Fibroblast of skin of abdomen (primary cell): ENCODE data around the gene CA5A.
A peak's percentile ranks its signal among the peaks of the same experiment; 100 is the strongest.
"Not testable (repeated sequence)": the region's sequence is repeated elsewhere in the genome, so short reads cannot be mapped to it uniquely, and the experiment has no call there.

ENCODE experiments used
- DNase-seq: peaks from one replicate; pipeline ENCODE4 v3.0.0-alpha.2; 2013

CA5A gene

DNA sequence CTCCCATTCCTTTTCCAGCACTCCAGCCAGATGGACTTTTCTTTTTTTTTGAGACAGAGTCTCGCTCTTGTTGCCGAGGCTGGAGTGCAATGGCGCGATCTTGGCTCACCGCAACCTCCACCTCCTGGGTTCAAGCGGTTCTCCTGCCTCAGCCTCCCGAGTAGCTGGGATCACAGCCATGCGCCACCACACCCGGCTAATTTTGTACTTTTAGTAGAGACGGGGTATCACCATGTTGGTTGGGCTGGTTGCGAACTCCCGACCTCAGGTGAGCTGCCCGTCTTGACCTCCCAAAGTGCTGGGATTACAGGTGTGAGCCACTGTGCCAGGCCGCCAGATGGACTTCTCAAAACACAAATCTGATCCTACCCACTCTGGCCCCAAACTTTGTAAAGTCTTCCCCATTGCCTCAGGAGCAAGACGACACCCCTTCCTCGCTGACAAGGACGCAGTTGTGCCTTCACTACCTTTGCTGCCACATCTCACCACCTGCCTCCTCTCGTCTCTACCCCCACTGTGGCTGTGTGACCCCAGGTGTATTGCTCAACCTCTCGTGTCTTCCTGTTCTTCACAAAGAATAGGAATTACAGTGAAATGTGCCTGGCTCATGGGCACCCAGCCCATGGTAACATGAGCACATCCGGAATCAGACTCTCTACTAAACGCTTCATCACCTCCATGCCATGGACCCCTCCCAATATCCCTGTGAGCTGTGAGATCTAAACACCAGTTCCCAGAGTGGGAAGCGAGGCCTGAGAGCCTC lies 11.2 kb upstream of the CA5A start:
- DNase-seq: no peak

DNA sequence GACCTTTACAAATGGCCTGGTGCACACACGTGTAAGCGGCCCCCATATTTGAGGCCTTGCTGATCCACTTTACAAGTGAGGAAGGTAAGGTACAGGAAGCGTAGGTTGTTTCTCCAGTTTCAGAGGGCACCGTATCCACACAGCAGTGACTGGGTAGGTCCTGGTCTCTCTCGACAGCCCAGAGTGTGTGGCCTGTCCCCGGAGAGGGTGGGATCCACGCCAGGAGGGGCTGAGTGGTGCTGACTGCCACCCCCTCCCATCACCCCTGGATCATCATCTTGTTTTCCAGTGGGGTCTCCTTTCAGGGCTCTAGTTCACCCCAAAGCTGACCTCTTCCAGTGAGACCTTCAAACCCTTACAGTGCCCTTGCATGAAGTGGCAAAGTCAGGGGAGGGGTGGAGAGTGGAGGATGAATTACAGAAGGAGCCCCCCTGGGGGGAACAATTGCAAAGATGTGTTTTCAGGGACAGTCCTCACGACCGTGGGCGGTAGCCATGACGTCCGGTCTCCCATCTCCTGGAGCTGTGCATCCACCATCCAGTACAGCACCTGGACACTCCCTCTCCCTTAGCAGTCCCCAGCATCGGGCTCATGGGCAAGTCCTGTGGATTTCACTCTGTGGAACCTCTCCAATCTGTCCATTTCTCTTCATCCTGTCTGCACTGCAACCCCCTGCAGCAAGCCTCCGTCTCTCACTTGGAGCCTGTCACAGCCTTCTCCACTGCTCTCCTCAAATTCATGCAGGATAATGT lies 10.4 kb upstream of the CA5A start:
- DNase-seq: no peak

DNA sequence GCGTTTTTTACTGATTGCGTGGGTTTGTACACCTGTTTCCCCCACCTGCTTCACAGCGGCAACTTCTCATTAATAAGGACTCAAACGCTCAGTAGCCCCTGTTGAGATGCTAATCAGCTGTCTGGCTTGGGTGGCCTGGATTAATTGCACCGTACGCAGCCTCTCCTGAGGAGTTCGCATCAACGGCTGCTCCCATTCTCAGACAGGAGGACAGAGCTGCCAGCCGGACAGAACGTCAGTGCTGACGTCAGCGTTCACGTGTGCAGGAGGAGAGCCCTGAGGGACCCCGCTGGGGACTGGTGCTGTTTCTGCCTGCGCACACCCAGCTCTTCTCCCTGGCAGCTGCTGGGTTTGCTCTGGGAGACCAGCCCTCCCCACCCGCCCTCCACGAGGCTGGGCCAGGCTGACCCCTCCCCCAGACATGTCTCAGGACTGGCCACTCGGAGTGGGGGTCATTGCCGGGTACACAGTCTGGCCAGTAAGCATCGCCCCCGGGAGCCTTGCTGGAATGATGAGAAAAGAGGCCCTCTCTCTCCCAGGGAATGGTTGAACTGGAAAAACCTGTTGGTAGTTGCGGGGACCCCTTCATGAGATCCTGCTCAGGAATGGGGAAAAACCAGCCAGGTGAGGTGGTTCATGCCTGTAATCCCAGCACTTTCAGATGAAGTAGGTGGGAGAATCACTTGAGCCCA lies 9.2 kb upstream of the CA5A start:
- DNase-seq: peak; percentile 54

DNA sequence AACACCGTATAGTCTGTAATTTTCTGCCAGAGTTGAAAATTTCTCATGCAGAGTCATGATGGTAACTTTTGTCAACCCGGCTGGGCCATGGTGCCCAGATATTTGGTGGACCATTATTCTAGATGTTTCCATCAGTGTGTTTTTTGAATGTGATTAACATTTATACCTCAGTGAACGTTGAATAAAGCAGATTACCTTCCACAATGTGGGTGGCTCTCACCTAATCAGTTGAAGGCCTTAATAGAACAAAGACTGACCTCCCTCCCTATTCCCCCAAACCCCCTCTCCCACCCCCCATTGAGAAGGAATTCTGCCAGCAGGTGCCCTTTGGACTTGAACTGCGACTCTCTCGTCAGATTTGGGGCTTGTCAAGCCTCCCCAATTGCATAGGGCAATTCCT lies 6.4 kb upstream of the CA5A start:
- DNase-seq: no peak

DNA sequence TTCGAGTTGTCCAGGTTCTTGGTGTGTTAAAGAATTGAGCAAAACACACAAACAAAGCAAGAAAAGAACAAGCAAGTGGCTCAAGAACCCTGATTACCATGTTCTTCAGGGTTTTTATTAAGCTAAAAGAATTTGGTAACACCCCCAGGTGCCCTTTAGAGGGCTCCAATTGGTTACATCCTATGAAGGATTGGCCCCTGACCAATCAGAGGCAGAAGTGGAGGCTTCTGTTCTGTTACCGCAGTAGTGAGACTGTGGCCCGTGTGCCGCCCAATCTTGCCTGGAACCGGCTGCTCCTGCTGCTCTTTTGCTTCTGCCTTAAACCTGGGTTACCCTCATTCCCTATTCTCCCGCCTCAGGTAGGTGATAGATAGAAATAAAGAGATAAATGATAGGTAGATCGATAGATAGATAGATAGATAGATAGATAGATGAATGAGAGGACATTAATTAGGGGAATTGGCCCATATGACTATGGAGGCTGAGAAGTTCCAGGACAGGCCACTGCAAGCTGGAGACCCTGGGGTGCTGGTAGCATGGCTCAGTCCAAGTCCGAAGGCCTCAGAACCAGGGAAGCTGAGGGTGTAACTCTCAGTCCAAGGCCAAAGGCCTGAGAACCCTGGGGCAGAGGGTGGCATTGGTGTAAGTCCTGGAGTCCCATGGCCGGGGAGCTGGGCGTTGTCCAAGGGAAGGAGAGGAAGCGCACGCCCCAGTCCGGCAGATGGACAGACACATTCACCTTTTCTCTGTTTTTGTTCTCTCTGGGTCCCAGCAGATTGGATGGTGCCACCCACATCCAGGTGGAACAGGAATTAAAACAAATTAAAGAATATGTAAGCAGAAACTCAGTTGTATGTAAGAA lies 3.5 kb upstream of the CA5A start:
- DNase-seq: no peak

DNA sequence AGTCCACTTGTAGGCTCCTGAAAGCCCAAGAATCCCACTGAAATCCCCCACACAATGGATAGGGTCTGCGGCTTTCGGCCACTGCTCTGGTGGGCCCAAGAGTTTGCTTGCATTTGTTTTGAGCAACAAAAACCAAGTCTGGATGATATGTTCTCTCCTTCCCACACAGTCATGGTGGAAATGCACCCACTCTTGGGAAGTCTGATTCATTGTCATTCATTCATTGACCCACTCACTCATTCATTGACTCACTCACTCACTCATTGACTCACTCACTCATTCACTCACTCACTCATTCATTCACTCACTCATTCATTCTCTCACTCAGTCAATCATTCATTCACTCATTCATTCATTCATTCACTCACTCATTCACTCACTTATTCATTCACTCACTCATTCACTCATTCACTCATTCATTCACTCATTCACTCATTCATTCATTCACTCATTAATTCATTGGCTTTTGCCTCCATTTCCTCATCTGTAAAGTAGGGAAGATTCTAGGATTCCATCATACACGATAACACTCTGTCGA lies 2.2 kb upstream of the CA5A start:
- DNase-seq: no peak

DNA sequence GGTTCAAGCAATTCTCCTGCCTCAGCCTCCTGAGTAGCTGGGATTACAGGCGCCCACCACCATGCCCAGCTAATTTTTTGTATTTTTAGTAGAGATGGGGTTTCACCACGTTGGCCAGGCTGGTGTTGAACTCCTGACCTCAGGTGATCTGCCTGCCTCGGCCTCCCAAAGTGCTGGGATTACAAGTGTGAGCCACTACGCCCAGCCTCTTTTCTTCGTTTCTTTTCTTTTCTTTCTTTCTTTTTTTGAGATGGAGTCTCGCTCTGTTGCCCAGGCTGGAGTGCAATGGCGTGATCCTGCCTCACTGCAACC lies 858 bp upstream of the CA5A start:
- DNase-seq: not testable (repeated sequence)

DNA sequence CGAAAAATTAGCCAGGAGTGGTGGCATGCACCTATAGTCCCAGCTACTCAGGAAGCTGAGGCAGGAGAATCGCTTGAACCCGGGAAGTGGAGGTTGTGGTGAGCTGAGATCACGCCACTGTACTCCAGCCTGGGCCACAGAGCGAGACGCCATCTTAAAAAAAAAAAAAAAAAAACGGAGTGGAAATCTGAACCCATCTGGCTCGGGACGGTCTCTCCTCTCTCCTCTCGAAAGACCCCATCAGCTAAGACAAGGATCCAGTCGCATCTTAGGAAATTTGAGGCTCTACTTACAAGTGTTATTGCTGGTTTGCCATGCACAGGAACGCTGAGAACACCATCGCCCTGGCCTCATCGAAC lies 334 bp downstream of the CA5A start:
- DNase-seq: not testable (repeated sequence)

DNA sequence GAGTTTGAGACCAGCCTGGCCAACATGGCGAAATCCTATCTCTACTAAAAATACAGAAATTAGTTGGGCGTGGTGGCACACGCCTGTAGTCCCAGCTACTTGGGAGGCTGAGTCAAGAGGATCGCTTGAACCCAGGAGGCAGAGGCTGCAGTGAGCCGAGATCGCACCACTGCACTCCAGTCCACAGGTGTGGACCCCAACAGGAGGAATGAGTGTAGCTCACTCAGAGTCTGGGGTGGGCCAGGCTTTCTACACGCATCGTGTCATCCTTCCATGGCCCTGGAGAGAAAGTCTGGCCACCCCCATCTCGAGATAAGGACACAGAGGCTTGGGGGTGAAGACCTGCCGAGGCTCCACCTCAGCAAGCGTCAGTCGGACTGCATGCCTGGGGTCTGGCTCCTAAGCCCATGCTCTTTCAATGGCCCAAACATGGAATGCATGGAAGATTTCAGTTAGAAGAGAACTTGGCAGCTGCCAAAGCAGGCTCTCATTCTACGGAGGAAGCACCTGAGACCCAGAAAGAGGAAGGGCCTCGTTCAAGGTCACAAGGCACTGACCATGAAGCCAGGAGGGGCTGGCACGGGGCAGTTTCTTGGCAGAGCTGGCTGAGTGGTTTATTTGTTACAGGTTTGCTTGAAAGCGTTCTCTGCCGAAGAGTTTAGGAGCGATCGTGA lies 1.4 kb downstream of the CA5A start:
- not testable (repeated sequence) for DNase-seq

DNA sequence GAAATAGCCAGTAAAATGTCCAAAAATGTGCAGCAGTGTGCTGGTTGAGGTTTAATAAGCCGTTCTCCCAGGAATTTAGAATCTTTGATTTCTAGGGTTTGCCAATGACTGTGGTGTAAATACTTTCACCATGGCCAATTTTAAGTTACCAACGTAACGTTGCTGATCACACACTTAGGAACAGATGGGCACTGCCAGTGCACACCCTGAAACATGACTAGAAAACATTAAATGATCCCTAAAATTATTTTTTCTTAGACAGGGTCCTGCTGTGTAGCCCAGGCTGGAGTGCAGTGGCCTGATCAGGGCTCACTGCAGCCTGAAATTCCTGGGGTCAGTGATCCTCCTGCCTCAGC lies 3.2 kb downstream of the CA5A start:
- no peak for DNase-seq

DNA sequence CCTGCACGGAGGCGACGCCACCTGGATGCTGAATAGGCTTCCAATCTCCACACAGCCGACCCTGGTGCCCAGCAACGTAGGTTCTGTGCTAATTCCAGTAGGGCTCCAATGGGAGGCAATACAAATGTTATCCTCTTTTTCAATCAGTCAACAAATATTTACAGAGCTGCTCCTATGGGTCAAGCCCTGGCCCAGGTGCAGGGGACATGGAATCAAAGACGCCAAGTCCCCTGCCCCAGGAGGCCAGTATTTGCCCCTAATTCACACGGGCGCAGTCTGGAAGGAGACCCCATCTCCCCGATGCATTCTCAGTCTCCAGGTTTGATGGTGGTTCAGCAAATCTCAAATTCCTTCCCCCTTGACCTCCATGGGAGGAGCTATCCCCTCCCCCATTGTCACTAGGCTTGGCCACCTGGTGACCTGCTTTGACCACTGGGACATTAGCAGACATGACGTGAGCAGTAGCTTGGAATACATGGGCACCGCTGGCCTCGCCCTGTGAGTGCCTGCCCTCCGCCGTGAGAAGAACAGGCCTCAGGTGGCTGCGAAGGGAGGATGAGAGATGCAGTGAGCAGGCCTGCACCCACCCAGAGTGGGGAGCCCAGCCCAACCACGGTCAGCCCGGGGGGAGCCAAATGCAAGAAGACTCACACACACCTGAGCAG lies 3.7 kb downstream of the CA5A start:
- DNase-seq: not testable (repeated sequence)

DNA sequence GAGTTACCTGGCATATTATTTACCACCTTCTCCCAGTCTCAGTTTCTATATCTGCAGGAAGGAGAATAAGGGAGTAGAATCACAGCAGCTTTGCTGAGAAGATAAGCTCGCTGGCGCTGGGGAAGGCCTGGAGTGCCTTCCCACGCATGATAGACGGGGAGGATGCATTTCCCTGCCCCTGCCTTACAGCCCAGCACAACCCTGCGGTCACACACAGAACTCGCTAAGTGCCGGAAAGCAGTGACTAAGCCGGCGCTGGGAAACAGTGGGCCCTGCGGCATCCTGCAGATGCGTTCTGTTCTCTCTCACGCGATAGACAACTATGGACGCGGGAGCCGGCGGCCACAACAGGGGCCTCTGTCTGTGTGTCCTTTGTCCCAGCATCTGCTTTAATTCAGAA lies 4.8 kb downstream of the CA5A start:
- peak; percentile 38 for DNase-seq

DNA sequence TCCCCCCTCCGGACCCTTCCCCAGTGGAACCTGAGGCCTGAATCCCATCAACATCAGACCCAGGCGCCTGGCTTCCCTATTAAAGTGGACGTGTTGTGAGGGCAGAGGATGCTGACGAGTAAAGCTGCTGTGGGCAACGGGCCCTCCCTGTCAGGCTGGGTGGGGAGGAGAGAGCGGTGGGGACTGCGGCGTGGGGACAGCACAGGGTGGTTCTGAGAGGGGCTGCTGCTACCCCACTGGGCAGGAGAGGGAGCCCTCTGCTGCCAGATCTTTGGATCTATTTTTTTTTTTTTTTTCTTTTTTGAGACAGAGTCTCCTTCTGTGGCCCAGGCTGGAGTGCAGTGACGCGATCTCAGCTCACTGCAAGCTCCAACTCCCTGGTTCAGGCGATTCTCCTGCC lies 5.9 kb downstream of the CA5A start:
- DNase-seq: no peak

DNA sequence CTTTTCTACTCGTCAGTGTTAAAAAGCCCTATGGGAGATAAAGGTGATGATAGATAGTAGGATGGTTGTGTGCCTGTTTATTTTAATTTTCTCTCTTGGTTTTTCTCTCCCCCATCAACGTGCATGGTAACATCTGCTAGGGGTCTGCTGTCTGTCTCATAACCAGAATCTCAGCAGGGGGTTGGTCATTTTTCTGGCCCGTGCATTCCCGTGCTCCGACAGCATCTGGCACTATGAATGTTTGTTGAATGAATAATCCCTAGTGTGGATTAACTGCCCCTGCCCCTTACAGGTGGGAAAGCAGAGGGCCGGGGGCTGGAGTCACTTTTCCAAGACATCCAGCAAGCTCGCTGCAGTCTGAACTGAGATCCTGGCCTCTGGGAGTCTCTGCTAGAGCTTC lies 6.3 kb downstream of the CA5A start:
- peak; percentile 62 for DNase-seq

DNA sequence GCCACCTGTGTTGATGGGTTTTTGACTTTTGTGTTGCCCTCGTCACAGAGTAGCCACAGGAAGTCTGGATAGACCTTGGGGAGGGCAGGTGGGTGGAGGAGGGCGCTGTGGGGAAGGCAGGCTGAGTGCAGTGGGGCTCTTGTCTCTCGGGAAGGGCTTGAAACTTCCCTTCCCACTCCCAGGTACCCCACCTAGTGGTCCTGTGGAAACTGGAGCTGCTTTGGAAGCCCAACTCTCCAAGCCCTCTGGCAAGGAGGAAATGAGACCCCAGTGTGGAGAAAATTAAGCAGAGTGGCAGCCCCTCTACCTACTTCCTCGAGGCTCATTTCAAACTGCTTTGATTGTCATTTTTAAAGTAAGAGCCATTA lies 9.2 kb downstream of the CA5A start:
- no peak for DNase-seq

DNA sequence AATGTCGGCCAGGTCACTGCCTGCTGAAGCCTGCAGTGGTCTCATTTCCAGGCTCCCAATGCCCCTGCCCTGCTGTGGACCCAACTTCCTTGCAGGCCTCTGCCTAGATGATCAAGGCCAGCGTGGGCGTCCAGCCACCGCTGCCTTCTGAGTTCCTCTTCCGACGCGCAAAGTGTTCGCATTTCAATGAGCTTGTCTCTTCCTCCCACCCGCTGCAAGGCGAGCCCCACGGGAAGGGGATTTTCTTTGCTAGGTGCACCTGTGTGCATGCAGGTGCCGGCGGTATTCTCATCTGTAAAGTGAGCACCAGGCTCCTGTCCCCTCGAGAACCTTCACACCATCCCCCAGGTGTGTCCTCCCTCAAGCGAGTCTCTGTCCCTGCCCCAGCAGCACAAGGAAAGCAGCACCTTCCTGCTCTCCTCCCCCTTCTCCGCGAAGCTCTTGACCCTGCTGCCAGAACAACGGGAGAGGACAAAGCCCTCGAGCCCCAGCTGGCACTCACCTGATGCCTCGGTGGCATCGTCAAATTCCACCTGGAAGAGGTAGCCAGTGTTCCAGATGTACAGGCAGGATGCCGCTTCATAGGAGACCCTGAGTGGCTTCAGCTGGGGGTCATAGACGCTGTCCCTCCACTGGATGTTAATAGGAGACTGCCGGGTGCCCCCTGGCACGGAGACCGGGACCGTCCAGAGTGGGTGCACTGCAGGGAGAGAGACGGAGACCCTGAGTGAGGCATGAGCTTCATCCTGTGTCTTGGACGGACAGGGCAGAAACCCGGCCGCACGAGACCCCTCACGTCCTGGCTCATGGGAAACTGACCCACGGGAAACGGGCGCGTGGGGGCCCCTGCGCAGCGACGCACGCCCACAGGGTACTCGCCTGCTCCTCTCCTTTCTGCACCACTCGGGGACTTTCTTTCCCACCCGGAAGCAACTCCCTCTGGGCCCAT lies 9.8 kb downstream of the CA5A start:
- no peak for DNase-seq

DNA sequence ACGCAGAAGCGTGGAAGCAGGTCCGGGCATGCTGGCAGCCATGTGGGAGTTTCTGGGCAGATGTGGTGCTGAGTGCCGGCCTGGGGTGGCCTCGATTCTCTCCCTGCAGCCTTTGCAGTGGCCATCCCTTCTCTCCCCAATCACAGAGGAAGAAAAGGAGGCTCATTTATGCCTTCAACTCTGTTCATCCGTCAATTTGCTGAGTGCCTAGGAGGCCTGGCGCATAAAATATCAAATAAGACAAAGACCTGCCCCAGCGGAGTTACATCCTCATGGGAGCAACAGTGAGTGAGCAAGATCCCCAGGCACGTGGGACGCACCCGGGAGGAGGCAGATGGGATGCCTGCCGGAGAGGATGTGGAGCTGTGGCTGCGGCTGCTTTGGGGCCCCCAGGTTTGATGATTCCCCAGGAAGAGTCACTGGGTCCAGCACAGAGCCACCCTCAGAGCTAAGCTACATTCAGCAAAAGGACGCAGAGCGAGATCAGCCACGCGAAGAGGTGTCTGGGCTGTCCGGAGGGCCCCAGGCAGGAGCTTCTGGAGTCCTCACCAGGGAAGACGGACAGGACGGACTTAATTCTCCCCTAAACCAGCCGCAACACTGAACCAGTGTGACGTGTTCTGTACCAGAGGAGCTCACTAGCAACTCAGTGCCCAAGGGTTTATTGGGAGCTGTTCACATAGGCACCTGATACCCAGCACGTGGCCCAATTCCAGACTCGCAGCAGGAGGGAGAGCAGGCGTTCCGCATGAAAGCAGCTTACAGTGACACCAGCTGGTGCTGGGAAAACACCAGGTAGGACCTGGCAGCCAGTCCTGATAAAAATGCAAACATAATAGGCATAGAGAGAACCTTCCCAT lies 11.3 kb downstream of the CA5A start:
- DNase-seq: no peak

DNA sequence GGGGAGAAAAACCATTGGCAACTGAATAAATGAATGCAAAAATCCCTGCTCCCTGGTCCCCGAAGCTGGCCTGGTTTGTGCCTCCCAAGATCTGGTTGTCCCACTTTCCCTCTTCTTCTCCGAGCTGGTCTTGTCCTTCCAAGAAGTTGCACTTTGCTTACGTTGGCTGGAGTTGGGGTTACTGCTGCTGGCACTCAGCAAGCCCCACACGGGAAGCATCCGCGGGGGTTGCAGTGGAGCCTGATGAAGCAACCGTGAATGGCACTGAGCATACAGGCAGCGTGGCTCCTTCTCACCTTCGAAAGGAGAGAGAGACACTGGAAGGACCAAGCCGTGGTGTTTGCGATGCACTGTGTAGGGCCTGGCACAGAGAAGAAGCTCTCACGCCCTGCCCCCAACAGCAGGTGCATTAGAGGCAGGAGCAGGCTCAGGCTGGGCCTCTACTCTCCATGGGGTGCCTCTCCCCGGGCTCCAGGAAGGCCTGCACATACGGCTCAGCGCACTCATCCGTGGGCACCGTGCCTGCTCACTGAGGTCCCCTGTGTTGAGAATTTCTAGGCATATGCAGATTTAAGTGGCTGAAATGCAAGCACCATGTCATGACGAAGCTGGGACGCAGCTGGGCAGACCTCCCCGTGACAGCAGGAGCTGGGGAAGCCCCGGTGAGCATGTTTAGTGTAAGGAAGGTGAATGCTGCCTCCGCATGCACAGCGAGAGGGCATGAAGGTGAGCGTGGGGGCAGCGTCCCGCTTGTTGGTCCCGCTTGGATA lies 12.1 kb downstream of the CA5A start:
- no peak for DNase-seq
